Activated CD8-positive, alpha-beta memory T cell treated with anti-CD3 and anti-CD28 coated beads, Interleukin-2, amount 10 ng/mL, durations not matched to agents 7 days and 5 days (primary cell): ENCODE measurements around the gene TMEM143. TPM values are rescaled to one million over a fixed set of nuclear protein-coding genes. Genes with fewer than 3 reads are reported as not detected.

Experiments used
- ATAC-seq: fragments of 150-1000 bp; cut with Tn5 transposase; one replicate; pipeline ENCODE4 v1.10.0; 2021; ENCODE audit warnings: moderate library complexity
- CTCF ChIA-PET: fragments of 350-600 bp; sonication (Branson Sonifier 250); formaldehyde crosslinking; loops from one replicate; lab custom pipeline; 2021; ENCODE audit warnings: antibody characterized with exemption; lab: Charles Lee
- DNase-seq: peaks from one replicate; pipeline ENCODE4 v3.0.0-alpha.2; 2020
- H3K27ac Mint-ChIP-seq: one replicate; pipeline ENCODE4 v1.8.0; 2021; ENCODE audit warnings: mild to moderate bottlenecking, mixed read lengths
- H3K27me3 Mint-ChIP-seq: one replicate; pipeline ENCODE4 v1.8.0; 2021; ENCODE audit warnings: mixed read lengths
- H3K36me3 Mint-ChIP-seq: one replicate; pipeline ENCODE4 v1.8.0; 2021; ENCODE audit warnings: mild to moderate bottlenecking, mixed read lengths
- H3K4me1 Mint-ChIP-seq: one replicate; pipeline ENCODE4 v1.8.0; 2021; ENCODE audit warnings: mixed read lengths
- H3K4me3 Mint-ChIP-seq: one replicate; pipeline ENCODE4 v1.8.0; 2021; ENCODE audit warnings: mild to moderate bottlenecking, moderate library complexity, mixed read lengths
- H3K9me3 Mint-ChIP-seq: one replicate; pipeline ENCODE4 v1.8.0; 2022; ENCODE audit warnings: low read depth, mixed read lengths
- total RNA-seq, 2 experiments: library from RNA; stranded (reverse); gene quantifications; one replicate each; pipeline ENCODE4 v1.2.3, GENCODE V29; 2021

Gene TMEM143
- total RNA-seq = 10 to 100 TPM; 16.7 to 22.3 TPM

DNA sequence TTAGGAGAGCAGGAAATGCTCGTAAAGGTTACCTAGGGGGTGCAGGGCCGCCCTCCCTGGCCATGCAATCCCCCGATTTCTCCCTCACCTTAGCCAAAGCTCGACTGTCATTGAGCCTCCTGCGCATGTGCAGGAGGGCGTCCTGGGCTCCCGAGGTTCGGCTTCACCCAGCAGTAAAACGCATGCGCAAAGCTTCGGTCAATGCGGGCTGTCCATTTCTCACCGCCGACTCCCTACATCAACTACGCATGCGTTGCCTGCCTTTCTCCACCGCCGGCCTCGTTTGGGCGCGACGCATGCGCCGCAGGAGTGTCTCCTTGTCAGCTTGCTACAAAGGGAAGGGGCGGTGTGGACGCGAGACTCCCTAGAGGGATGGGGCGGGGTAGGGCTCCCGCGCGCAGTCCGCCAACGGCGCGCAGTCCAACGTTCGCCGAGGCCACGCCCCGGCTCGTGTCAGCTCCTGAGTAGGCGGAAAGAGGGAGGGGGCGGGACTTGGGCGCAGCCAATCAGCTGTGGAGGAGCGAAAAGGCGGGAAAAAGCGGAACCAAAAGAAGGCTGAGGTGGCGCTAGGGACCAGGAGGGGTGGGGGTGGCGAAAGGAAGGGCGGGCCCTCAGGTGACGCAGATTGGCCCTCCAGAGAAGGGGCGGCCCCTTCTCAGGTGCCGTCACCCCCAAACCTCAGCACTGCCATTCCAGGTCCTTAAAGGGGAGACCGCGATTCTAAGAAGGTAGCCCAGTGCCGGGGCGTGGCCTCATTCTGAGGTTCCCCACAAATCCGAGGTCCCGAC lies at the start of gene TMEM143, which contains the start of gene SYNGR4:
TSS of gene TMEM143 (minus strand) at position 131 of the 788 bp plus-strand sequence. CDS start at position 111, 20 bp downstream.
TSS of gene SYNGR4 (plus strand) at position 558 of the 788 bp plus-strand sequence. CDS start 1,476 bp downstream, outside the sequence.
- ATAC-seq = peak; percentile 90
- H3K4me3 Mint-ChIP-seq = peak within 1 kb of the TSS; percentile 81
- H3K27ac Mint-ChIP-seq = peak within 1 kb of the TSS; percentile 92
- DNase-seq = peak; percentile 100
- H3K27me3 Mint-ChIP-seq = no peaks in the 10 kb centered on the region
- H3K4me1 Mint-ChIP-seq = peaks cover 16% of the 10 kb centered on the region
- no peaks in the 10 kb centered on the region for H3K9me3 Mint-ChIP-seq
- H3K36me3 Mint-ChIP-seq = peaks cover 1% of the 10 kb centered on the region
- CTCF ChIA-PET = interaction anchor here (0.5 to 5.1 kb wide), 15 partner anchors 10 to 225 kb away, joined by 3 to 36 read pairs (median 5); partner anchors contain the start of gene KDELR1

DNA sequence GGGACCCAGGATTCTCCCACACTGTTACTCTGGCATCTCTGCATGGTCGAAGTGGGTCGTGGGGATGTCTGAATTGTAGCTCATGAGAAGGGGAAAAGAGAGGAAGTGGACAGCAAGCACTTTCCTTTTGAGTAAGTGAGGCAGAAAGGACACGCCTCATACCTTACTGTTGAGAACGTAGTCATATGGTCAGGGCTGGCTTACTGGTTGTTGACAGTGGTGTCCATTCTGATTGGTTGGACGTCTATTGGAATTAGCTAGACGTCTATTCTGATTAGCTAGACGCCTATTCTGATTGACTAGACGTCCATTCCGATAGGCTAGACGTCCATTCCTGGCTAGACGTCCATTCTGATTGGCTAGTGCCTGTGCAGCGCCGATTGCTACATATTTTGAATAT lies 42.1 kb upstream of the TMEM143 start:
- H3K4me3 Mint-ChIP-seq = no peak overlapping the region
- peaks cover 34% of the 10 kb centered on the region for H3K4me1 Mint-ChIP-seq
- H3K27me3 Mint-ChIP-seq = peaks cover 13% of the 10 kb centered on the region
- no peaks in the 10 kb centered on the region for H3K36me3 Mint-ChIP-seq
- CTCF ChIA-PET = interaction anchor here (0.8 to 7.3 kb wide), 5 partner anchors 9 to 92 kb away, joined by 3 to 67 read pairs (median 4); partner anchors contain the start of gene KDELR1
- H3K27ac Mint-ChIP-seq = no peak overlapping the region
- no peak for DNase-seq
- ATAC-seq = no peak
- no peaks in the 10 kb centered on the region for H3K9me3 Mint-ChIP-seq

DNA sequence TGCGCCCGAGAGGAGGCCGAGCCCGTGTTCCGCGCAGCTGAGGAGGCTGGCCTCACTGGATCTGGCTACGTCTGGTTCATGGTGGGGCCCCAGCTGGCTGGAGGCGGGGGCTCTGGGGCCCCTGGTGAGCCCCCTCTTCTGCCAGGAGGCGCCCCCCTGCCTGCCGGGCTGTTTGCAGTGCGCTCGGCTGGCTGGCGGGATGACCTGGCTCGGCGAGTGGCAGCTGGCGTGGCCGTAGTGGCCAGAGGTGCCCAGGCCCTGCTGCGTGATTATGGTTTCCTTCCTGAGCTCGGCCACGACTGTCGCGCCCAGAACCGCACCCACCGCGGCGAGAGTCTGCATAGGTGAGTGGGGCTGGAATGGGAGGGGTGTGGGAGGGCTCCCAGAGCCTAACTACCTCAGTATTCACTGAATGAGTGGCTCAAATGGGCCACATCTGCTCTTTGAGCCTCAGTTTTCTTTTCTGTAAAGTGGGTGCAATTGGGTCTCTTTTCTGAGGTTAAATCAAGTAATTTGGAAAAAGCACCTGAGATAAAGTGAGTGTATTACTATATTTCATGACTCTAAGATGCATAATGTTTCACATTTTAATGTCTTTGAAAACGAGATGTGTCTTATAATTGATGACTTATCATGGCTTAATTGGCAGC lies 41.4 kb upstream of the TMEM143 start:
- Mint-ChIP-seq H3K36me3 (no peaks in the 10 kb centered on the region), H3K4me1 (peaks cover 39% of the 10 kb centered on the region), H3K4me3 (no peak overlapping the region), H3K27ac (no peak overlapping the region), H3K27me3 (peaks cover 13% of the 10 kb centered on the region), H3K9me3 (no peaks in the 10 kb centered on the region)
- DNase-seq (no peak), ATAC-seq (no peak)
- CTCF ChIA-PET = interaction anchor here (0.8 to 7.3 kb wide), 4 partner anchors 9 to 54 kb away, joined by 3 to 67 read pairs (median 4); partner anchors contain the start of gene KDELR1

DNA sequence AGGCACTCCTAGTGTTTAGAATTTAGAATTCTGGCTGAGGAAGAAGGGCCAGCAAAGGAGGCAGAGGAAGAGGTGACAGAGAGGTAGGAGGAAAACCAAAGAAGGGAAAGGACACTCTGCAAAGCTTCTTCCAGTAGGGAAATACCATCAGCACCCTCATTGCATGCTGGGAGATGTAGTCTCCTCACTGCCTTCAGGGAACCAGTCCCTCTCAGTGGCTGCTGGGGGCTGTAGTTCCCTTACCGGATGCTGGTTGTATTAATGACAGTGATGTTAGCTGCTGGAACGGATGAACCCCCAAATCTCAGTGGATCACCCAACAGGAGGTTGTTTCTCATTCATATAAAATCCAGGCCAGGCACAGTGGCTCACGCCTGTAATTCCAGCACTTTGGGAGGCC lies 39.9 kb upstream of the TMEM143 start:
- DNase-seq = peak; percentile 90
- Mint-ChIP-seq H3K9me3 (no peaks in the 10 kb centered on the region), H3K36me3 (peaks cover 2% of the 10 kb centered on the region), H3K4me3 (no peak overlapping the region), H3K4me1 (peaks cover 51% of the 10 kb centered on the region), H3K27me3 (peaks cover 13% of the 10 kb centered on the region), H3K27ac (peak overlapping the region; percentile 91)
- CTCF ChIA-PET = interaction anchor here (0.6 to 7.3 kb wide), 10 partner anchors 11 to 351 kb away, joined by 3 to 67 read pairs (median 4); partner anchors contain the start of gene KDELR1
- peak; percentile 87 for ATAC-seq

DNA sequence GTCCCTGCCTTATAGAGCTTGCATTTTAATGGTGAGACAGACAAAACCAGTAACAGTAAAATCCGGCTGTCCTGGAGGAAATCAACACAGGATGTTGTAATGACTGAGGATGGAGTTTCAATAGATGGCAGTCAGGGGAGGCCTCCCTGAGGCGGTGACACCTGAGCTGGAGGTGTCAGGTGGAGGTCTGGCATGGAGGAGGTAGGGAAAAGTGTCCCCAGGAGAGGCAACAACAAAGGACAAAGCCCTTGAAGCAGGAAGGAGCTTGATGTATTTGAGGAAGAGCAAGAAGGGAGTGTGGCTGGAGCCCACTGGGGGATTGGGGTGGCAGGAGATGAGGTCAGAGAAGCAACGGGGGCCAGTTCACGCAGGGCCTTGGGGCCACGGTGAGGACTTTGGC lies 37.5 kb upstream of the TMEM143 start:
- H3K27ac Mint-ChIP-seq = no peak overlapping the region
- peaks cover 59% of the 10 kb centered on the region for H3K4me1 Mint-ChIP-seq
- ATAC-seq (no peak), DNase-seq (no peak)
- H3K27me3 Mint-ChIP-seq = peaks cover 19% of the 10 kb centered on the region
- no peak overlapping the region for H3K4me3 Mint-ChIP-seq
- H3K36me3 Mint-ChIP-seq = peaks cover 2% of the 10 kb centered on the region
- no peaks in the 10 kb centered on the region for H3K9me3 Mint-ChIP-seq
- CTCF ChIA-PET = interaction anchor here (1.0 to 7.3 kb wide), 3 partner anchors 8 to 18 kb away, joined by 3 to 67 read pairs (median 3); partner anchors contain the start of genes GRIN2D and KDELR1

DNA sequence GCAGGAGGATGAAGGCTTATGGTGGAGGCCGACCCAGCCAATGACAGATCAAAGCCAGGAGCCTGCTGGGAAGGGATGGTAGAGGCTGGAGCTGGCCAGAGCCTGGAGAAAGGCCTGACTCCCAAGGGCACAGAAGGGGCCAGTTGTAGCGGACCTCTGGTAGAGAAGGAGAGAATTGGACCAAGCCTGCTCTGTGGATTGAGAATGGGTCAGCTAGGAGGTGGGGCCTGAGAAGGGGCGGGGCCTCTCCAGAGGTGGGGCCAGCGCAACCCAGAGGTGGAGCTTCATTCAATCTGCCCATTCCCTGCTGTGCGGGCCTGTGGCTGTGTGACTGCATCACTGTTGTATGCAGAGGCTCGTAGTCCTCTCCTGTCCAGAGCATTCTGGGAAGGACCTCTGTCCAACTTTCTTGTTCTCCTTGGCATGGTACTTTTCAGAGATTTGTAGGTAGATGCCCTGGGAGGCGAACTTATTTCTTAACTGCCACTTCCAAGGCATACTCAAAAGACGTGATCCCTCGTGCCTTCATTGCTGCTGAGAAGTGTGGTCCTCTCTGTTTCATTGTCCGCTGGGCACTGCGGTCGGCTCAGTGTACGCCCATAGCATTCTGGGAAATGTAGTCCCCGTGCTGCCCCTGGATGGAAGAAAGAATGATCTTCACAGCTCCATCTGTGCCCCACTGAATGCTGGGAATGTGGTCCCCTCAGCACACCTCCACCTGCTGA lies 36.4 kb upstream of the TMEM143 start:
- peaks cover 27% of the 10 kb centered on the region for H3K27me3 Mint-ChIP-seq
- DNase-seq = peak; percentile 54
- no peak overlapping the region for H3K4me3 Mint-ChIP-seq
- CTCF ChIA-PET = interaction anchor here (7.3 kb wide), 1 partner anchor 9 kb away, joined by 67 read pairs; the partner anchor contains the start of gene KDELR1
- H3K27ac Mint-ChIP-seq = peak overlapping the region; percentile 31
- no peaks in the 10 kb centered on the region for H3K9me3 Mint-ChIP-seq
- ATAC-seq = no peak
- H3K4me1 Mint-ChIP-seq = peaks cover 50% of the 10 kb centered on the region
- peaks cover 2% of the 10 kb centered on the region for H3K36me3 Mint-ChIP-seq

DNA sequence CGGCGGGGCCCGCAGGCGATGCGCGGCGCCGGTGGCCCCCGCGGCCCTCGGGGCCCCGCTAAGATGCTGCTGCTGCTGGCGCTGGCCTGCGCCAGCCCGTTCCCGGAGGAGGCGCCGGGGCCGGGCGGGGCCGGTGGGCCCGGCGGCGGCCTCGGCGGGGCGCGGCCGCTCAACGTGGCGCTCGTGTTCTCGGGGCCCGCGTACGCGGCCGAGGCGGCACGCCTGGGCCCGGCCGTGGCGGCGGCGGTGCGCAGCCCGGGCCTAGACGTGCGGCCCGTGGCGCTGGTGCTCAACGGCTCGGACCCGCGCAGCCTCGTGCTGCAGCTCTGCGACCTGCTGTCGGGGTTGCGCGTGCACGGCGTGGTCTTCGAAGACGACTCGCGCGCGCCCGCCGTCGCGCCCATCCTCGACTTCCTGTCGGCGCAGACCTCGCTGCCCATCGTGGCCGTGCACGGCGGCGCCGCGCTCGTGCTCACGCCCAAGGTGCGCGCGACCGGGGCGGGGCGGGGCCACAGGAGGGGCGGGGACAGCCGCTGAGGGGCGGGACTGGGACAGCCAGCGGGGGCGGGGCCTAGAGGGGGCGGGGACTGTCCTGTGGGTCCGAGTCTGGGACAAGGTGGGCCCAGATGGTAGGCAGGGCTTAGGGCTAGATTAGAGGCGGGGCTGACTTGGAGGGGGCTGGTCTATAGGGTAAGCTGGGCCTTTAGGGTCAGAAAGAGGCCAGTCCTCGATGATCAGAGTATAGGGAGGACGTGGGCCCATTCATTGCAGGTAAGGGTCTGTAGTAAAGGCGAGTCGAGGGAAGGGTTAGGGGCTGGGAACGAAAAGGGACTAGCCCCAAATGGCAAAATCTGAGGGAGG lies 34.9 kb upstream of the TMEM143 start:
- peaks cover 40% of the 10 kb centered on the region for H3K27me3 Mint-ChIP-seq
- H3K4me1 Mint-ChIP-seq = peaks cover 50% of the 10 kb centered on the region
- CTCF ChIA-PET = interaction anchor here (1.2 to 7.3 kb wide), 2 partner anchors 8 to 190 kb away, joined by 3 to 67 read pairs; partner anchors contain the start of gene KDELR1
- H3K9me3 Mint-ChIP-seq = no peaks in the 10 kb centered on the region
- H3K27ac Mint-ChIP-seq = no peak overlapping the region
- ATAC-seq (peak; percentile 73), DNase-seq (peak; percentile 93)
- H3K4me3 Mint-ChIP-seq = peak overlapping the region; percentile 84
- H3K36me3 Mint-ChIP-seq = peaks cover 2% of the 10 kb centered on the region

DNA sequence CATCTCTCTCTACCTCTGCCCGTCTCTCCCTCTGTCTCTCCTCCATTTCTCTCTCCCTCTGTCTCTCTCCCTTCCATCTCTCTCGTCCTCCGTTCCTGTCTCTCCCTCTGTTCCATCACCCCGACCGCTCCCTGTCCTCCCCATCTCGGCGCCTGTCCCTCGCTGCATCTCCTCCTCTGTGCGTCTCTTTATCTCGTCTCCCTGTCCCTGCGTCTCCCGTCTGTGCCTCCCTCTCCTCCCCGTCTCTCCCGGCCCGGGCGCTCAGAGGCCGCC lies 34.3 kb upstream of the TMEM143 start:
- Mint-ChIP-seq H3K4me1 (peaks cover 47% of the 10 kb centered on the region), H3K27ac (peak overlapping the region; percentile 86), H3K9me3 (no peaks in the 10 kb centered on the region)

DNA sequence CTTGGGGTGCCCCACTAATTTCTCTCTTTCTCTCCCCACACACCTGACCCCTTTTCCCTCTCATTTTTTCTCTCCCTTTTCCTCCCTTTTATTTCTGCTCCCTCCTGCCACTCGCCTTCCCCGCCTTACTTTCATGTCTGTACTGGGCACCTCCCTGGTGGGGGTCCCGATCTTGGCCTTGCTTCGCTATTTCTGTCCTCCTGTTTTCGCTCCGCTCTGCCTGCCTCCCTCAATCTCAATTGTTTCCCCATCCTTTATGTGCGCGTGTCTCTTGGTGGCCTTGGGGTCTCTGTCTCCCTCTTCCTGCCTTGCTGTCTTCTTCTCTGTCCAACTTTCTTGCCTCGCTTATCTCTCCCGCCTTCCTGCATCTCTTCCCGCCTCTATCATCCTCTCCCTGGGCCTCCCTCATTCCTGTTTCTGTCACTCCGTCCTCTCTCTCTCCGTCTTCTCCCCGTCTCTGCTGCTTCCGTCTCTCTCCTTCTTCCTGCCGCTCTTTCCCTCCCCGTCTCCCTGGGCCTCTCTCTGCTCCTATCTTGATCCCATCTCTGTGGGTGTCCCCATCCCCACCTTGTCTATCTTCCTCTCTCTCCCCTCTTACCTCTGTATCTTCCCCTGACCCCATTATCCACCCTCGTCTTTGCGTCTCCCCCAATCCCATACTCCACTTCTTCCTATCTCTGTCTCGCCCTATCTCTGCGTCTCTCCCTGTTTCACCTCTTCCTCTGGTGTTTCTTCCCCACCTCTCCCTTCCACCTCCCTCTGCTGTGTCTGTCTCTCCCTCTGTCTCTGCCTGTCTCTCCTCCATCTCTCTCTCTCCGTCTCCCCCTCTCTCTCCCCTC lies 33.7 kb upstream of the TMEM143 start:
- H3K4me1 Mint-ChIP-seq = peaks cover 44% of the 10 kb centered on the region
- H3K27ac Mint-ChIP-seq = peak overlapping the region; percentile 86
- no peak for ATAC-seq
- CTCF ChIA-PET = no interaction called here
- peaks cover 2% of the 10 kb centered on the region for H3K36me3 Mint-ChIP-seq
- no peaks in the 10 kb centered on the region for H3K9me3 Mint-ChIP-seq
- H3K4me3 Mint-ChIP-seq = peak overlapping the region; percentile 84
- no peak for DNase-seq
- H3K27me3 Mint-ChIP-seq = peaks cover 48% of the 10 kb centered on the region

More for the DNA sequence above, 34.3 kb upstream of the TMEM143 start:
- CTCF ChIA-PET = no interaction called here
- DNase-seq = no peak
- H3K27me3 Mint-ChIP-seq = peaks cover 42% of the 10 kb centered on the region
- peak overlapping the region; percentile 84 for H3K4me3 Mint-ChIP-seq
- H3K36me3 Mint-ChIP-seq = peaks cover 2% of the 10 kb centered on the region
- ATAC-seq = no peak

DNA sequence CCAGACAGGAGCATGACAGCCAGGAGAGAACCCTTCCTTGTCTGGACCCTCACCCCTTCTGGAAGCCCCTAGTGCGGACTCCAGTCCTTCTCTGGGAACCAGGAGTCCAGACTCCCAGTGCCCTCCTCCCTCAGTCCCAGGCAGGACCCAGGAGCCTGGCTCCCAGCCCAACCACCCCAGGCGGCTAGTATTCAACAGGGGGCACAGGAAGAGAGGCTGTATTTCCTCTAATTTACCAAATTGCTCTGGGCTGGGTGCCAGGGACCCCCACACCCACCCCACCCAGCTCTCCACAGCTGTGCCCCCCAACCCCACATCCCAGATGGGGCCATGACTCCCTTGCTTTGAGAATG lies 33.1 kb upstream of the TMEM143 start:
- no peaks in the 10 kb centered on the region for H3K9me3 Mint-ChIP-seq
- no peak for ATAC-seq
- H3K4me3 Mint-ChIP-seq = no peak overlapping the region
- peaks cover 49% of the 10 kb centered on the region for H3K27me3 Mint-ChIP-seq
- no peak overlapping the region for H3K27ac Mint-ChIP-seq
- DNase-seq = no peak
- H3K4me1 Mint-ChIP-seq = peaks cover 40% of the 10 kb centered on the region
- CTCF ChIA-PET = no interaction called here
- H3K36me3 Mint-ChIP-seq = peaks cover 2% of the 10 kb centered on the region

DNA sequence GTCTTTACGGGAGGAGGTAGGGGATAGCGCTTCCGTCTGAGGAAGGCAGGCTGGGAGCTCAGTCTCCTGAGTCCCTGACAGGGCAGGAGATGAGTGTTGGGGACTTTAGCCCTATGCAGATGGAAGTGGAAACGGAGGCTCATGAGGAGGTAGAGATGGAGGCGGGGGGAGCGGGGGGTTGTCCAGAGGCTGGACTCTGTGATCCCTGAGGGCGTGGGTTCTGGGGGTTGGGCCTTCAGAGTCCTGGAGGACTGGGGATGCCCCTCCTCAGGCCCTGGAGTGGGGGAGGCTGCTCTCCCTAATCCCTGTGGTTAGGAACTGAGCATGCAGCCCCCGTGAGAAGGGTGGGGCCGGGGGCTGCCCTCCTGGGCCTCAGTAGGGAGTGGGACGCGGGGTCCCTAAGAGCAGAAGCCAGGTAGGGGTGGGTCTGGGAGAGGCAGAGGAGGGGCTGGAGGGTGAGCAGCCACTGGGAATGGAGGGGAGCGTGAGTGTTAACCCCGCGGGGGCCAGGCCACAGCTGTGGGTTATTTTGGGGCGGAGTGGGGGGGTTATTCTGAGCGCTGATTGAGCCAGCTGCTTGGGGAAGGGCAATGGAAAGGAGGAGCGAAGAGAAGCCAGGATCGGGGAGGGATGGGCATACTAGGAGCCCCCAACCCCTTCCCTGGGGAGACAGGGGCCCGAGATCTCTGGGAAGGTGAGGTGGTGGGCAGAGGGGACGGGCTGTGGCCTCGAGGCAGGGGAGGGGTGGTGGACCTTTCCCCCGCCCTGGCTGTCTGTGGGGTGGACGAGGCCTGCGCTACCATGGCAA lies 32.5 kb upstream of the TMEM143 start:
- no peak overlapping the region for H3K4me3 Mint-ChIP-seq
- ATAC-seq (no peak), DNase-seq (no peak)
- no peak overlapping the region for H3K27ac Mint-ChIP-seq
- peaks cover 38% of the 10 kb centered on the region for H3K4me1 Mint-ChIP-seq
- peaks cover 2% of the 10 kb centered on the region for H3K36me3 Mint-ChIP-seq
- CTCF ChIA-PET = interaction anchor here (1.2 to 1.8 kb wide), 2 partner anchors 18 to 63 kb away, joined by 4 read pairs; no protein-coding TSS in a partner anchor
- peaks cover 48% of the 10 kb centered on the region for H3K27me3 Mint-ChIP-seq
- no peaks in the 10 kb centered on the region for H3K9me3 Mint-ChIP-seq
